DMS53 (cell line): ENCODE results near the gene BOD1.

ENCODE experiments used
- DNase-seq: peaks from one replicate; lab custom pipeline; 2025; lab: John Stamatoyannopoulos, UW

Gene BOD1

GRCh38 chr5:173640156-173640804 lies 23.8 kb upstream of the BOD1 start:
- no peak for DNase-seq

GRCh38 chr5:173638126-173639040 lies 21.9 kb upstream of the BOD1 start:
- DNase-seq = no peak

DNA sequence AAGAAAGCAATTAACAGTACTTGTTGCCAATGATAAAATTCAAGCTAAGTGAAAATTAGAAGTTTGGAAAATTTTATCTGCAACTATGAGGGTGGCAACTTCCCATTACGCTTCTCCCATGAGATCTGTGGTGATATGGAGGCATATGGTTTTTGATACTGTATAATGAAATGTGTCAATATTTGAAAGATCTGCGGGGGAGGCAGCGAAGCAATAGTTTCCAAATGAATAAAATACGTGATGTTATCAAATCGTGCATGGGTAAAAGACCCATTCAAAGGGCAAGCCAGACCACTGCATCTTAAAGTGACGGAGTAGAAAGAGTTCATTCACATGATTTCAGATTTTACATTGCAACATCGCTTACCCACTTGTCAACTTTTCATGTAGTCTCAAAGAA lies 20.9 kb upstream of the BOD1 start:
- no peak for DNase-seq

GRCh38 chr5:173634465-173634983 lies 18.1 kb upstream of the BOD1 start:
- no peak for DNase-seq

DNA sequence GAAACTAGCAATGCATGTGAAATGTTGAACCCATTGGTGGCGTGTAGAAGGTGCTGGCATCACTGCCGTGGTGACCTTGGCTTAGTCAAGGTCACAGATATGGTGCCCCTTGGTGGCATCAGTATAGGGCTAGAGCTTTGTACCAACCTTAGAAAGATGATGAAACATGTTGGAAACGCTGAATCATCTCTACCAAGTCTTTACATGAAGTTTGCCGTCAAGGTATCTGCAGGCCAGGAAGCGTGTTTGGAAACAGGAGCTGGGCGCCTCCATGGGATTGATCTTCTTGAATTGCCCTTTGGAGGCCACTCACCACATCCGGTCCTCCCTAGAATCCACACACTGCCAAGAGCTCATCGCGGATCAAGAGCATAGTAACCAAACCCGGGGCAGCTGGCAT lies 16.9 kb upstream of the BOD1 start:
- peak; percentile 41 for DNase-seq

DNA sequence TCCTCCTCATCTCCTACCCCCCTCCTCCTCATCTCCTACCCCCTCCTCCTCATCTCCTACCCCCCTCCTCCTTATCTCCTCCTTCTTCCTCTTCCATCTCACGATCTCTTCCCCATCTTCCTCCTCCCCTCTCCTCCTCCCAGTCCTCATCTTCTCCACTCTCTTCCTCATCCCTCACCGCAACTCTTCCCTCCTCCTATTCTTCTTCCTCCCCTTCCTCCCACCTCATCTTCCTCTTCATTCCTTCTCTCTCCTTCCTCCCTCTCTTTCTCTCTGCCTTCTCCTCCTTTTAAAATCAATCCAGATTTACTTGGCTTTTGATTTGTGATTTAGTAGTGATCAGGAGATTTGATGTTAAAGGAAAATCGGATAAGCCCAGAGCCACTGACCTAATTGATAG lies 15.0 kb upstream of the BOD1 start:
- DNase-seq = no peak

GRCh38 chr5:173630724-173631365 lies 14.4 kb upstream of the BOD1 start:
- no peak for DNase-seq

DNA sequence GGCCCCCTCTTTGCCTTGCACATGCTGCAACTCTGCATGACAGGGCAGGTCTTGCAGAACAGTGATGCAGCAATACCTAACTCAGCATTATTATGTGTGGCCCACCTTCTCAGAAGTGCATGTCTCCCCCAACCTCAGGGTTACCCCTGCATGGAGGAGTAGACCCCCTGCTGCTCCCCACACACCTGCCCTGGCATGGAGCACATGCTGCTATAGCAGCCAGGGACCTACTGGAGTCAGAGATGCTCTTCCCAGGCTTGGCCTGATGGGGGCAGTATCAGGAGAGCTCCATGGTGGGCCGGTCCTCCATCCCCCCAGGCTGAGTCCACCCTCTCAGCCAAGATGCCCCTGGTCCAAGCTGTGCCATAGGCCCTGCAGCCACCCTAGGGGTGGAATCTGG lies 13.2 kb upstream of the BOD1 start:
- DNase-seq = peak; percentile 40

DNA sequence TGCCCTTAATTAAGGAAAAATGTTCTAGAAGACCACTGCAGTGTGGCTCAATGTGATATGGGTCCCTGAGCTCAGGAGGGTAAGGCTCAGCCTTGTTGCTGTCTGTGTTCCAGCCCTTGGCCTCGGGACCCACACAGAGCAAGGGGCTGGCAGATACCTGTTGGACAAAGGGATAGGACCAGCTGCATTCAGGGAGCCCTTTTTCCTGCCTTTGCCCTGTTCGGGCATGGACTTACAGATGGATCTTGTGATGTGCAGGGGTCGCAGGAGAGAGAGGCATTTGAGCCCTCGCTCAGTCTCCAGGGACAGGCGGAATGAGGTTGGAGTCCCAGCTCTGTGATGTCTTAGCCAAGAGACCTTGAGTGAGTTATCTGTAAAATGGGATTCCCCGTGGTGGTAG lies 12.1 kb upstream of the BOD1 start:
- DNase-seq = no peak

- DNase-seq = no peak
These were observed 11.5 kb upstream of the BOD1 start for GRCh38 chr5:173627860-173628392.

DNA sequence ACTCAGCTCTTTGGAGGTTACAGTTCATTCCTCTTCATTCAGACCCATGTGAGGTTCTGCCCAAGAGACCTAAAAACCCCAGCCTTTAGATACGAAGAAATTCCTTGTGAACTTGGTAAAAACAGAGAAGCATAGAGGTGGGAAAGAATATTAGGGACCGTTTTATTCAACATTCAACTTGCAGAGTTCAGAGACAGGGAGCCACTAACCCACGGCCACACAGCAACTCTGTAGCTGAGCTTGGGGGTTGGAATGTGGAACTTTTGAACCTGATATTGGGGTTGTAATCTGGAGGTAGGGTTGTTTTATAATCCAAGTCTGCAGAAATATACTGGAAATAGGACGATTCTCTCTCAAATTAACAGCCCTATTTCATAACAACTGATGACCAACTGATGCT lies 10.8 kb upstream of the BOD1 start:
- no peak for DNase-seq

DNA sequence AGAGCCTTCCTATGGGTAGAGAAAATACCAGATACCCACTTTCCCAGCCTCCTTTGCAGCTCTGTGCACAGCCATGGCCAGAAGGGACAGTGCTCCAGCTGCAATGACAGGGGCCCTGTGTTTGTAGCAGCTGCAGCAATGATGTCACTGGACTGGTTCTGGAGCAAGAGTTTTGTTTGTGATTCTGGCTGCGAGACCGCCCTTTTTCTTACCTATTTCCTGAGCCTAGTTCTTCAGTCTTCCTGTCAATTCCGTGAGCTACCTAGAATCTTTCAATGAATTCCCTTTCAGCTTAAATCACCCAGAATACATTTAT lies 10.0 kb upstream of the BOD1 start:
- peak; percentile 61 for DNase-seq

DNA sequence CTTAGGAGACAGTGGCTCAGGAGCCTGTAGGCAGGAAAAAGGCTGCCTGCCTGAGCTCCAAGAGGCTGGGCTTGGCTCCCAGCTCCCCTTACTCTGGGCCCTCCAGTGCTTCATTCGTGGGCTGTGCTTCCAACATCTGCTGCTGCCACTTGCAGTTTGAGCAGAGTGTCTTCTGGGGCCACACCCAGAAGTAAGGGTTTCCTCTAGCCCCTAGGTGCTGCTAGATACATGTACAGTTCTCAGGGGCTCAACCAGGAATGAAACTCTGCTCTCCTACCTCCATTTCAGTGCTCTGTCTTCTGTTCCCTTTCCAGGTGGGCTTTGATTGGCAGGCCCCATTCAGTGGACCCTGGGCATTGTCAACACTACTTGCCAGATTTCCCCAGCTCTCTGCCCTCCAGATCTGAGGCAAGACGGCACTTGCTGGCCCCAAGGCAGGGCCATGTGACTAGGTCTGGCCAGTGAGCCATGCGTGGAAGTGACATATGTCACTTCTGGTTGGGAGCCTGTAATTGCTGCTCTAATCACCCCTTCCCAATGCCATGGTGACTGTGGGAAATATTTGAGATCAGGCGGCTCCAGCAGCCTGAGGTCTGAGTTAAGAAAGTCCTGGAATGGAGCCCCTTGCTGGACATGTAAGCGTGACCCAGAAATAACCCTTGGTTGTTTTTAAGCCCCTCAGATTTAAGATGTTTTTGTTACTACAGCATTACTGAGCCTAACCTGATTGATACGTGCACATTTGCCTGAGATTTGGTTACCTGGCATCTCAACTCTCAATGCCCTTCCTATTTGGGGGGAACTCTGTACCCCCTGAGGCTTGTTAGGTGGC lies 9.4 kb upstream of the BOD1 start:
- peak; percentile 31 for DNase-seq

- DNase-seq = no peak
These were observed 8.8 kb upstream of the BOD1 start for GRCh38 chr5:173625261-173625660.

- DNase-seq = no peak
These were observed 7.8 kb upstream of the BOD1 start for GRCh38 chr5:173624282-173624681.

GRCh38 chr5:173623789-173624188 lies 7.3 kb upstream of the BOD1 start:
- DNase-seq = no peak

GRCh38 chr5:173623296-173623771 lies 6.9 kb upstream of the BOD1 start:
- DNase-seq = no peak

GRCh38 chr5:173622183-173623047 lies 6.0 kb upstream of the BOD1 start:
- no peak for DNase-seq

DNA sequence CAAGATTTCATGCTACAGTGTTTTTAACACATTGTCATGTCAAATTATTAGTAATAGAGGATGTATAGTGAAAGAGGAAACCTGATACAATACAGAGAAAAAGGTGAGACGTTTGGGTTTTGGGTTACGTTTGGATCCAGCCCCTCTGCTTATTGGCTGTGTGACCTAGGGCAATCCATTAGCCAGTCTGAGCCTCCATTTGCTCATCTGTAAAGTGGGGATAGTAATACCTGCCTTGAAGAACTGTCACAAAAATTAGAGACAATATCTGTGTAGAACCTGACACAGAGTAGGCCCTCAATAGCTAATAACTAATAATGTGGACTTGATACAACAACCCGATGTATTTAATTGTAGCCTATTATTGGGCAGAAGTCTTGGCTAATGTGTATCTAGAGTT lies 4.3 kb upstream of the BOD1 start:
- DNase-seq = no peak

- peak; percentile 85 for DNase-seq
These were observed 2.6 kb upstream of the BOD1 start for GRCh38 chr5:173618927-173619519.
